HCT116 (cell line): ENCODE measurements around the gene ERMARD. TPM values are rescaled to one million over a fixed set of nuclear protein-coding genes. Genes with fewer than 3 reads are reported as not detected.

Experiments
- ATAC-seq: fragments of 200-7000 bp; cut with Tn5 transposase; 2 replicates; pipeline ENCODE4 v1.9.1; 2020; ENCODE audit warnings: mild to moderate bottlenecking, moderate library complexity
- BruUV-seq: library from RNA; stranded (reverse); fragments of 400-500 nt; replicated peaks from 2 replicates; lab custom pipeline; 2021; lab: Mats Ljungman, UMichigan
- CTCF ChIA-PET: fragments of 300-600 bp; sonication (Branson Sonifier 250); formaldehyde crosslinking; loops from one replicate; lab custom pipeline; 2021; ENCODE audit warnings: antibody characterized with exemption; lab: Charles Lee
- POLR2A ChIA-PET: fragments of 300-600, 350-600 bp; sonication (Branson Sonifier 250); formaldehyde crosslinking; loops from one replicate; lab custom pipeline; 2021; ENCODE audit warnings: antibody characterized with exemption; lab: Charles Lee
- RAD21 ChIA-PET, 2 experiments: fragments of 300-600 bp; sonication (Branson Sonifier 250); formaldehyde crosslinking; loops; one replicate each; lab custom pipeline; 2023; ENCODE audit warnings: low total read pairs in 2 of 2; ENCODE audit not compliant: uncharacterized antibody in 2 of 2, unreplicated experiment in 2 of 2, low non-redundant PET in 1 of 2; lab: Charles Lee
- DNase-seq: peaks from one replicate; pipeline ENCODE4 v3.0.0-alpha.2; 2010; ENCODE audit warnings: low read depth, low spot score
- H2AFZ ChIP-seq: fragments of 200-600 bp; shearing (Covaris generic), sonication (generic); 2 replicates; pipeline ENCODE4 v1.6.1; 2017; ENCODE audit warnings: low read depth, mixed run types, mixed read lengths, antibody characterized with exemption, low read length; ENCODE audit not compliant: poor library complexity, severe bottlenecking
- H3K27ac ChIP-seq: 2 replicates; pipeline ENCODE4 v1.5.1; 2012; ENCODE audit warnings: low read depth, low read length
- H3K27me3 ChIP-seq: fragments of 200-600 bp; sonication (generic); 2 replicates; pipeline ENCODE4 v1.6.1; 2016; ENCODE audit warnings: mixed run types, low read length, mixed read lengths; ENCODE audit not compliant: insufficient read depth
- H3K36me3 ChIP-seq, 2 experiments: fragments of 200-500 bp in 1 of 2; fragments of 200-600 bp in 1 of 2; sonication (Bioruptor generic) in 1 of 2; sonication (generic) in 1 of 2; 2 replicates each; pipeline versions ENCODE4 v1.5.1 to v1.6.1; 2014 to 2016; ENCODE audit warnings: low read length in 2 of 2, inconsistent platforms in 1 of 2, mixed read lengths in 1 of 2, mixed run types in 1 of 2; ENCODE audit not compliant: insufficient read depth in 2 of 2, control insufficient read depth in 1 of 2
- H3K4me1 ChIP-seq, 2 experiments: fragments of 200-600 bp in 1 of 2; sonication (generic) in 1 of 2; 2 replicates each; pipeline versions ENCODE4 v1.5.1 to v1.6.1; 2012 to 2017; ENCODE audit warnings: low read length in 2 of 2, inconsistent platforms in 1 of 2, mild to moderate bottlenecking in 1 of 2, mixed read lengths in 1 of 2, mixed run types in 1 of 2, moderate library complexity in 1 of 2; ENCODE audit not compliant: insufficient read depth in 2 of 2, control insufficient read depth in 1 of 2
- H3K4me2 ChIP-seq: fragments of 200-600 bp; sonication (generic); 2 replicates; pipeline ENCODE4 v1.6.1; 2017; ENCODE audit warnings: mixed run types, low read length, mixed read lengths
- H3K4me3 ChIP-seq, 2 experiments: fragments of 200-600 bp in 1 of 2; sonication (generic) in 1 of 2; replicated peaks in 1 of 2; 2 replicates each; pipeline ENCODE4 v1.5.1; 2011 to 2016; ENCODE audit warnings: low read length in 2 of 2, control low read depth in 1 of 2, low read depth in 1 of 2, mild to moderate bottlenecking in 1 of 2, mixed read lengths in 1 of 2, mixed run types in 1 of 2
- H3K79me2 ChIP-seq: fragments of 200-600 bp; sonication (generic); 2 replicates; pipeline ENCODE4 v1.6.1; 2017; ENCODE audit warnings: mild to moderate bottlenecking, mixed run types, low read length, moderate library complexity, mixed read lengths; ENCODE audit not compliant: insufficient read depth
- H3K9ac ChIP-seq: fragments of 200-600 bp; sonication (generic); 2 replicates; pipeline ENCODE4 v1.6.1; 2016; ENCODE audit warnings: low read length, mixed read lengths
- H3K9me2 ChIP-seq: fragments of 200-600 bp; sonication (generic), shearing (Covaris generic); 2 replicates; pipeline ENCODE4 v1.6.1; 2017; ENCODE audit warnings: mixed run types, mild to moderate bottlenecking, moderate library complexity; ENCODE audit not compliant: insufficient read depth
- H3K9me3 ChIP-seq, 2 experiments: fragments of 200-500 bp in 1 of 2; fragments of 200-600 bp in 1 of 2; sonication (Bioruptor generic) in 1 of 2; sonication (generic) in 1 of 2; 2 replicates each; pipeline ENCODE4 v1.6.1; 2014 to 2017; ENCODE audit warnings: low read length in 2 of 2, mixed read lengths in 2 of 2, inconsistent platforms in 1 of 2, low read depth in 1 of 2, mild to moderate bottlenecking in 1 of 2, mixed run types in 1 of 2, moderate library complexity in 1 of 2; ENCODE audit not compliant: control insufficient read depth in 1 of 2, insufficient read depth in 1 of 2
- H4K20me1 ChIP-seq: fragments of 200-600 bp; sonication (generic), shearing (Covaris generic); 2 replicates; pipeline ENCODE4 v1.6.1; 2017; ENCODE audit warnings: mixed run types, mild to moderate bottlenecking, moderate library complexity; ENCODE audit not compliant: insufficient read depth
- CEBPB ChIP-seq: IDR thresholded peaks from 2 replicates; pipeline ENCODE4 v1.6.1; 2012; ENCODE audit warnings: low read depth
- CTCF ChIP-seq, 3 experiments: fragments of 200-600 bp in 1 of 3; sonication (generic) in 1 of 3; IDR thresholded peaks in 2 of 3; conservative IDR thresholded peaks in 1 of 3; 2 replicates each; pipeline ENCODE4 v1.5.1; 2012 to 2017; ENCODE audit warnings: low read depth in 2 of 3, low read length in 2 of 3, antibody characterized with exemption in 1 of 3, borderline replicate concordance in 1 of 3, control low read depth in 1 of 3, mild to moderate bottlenecking in 1 of 3, mixed read lengths in 1 of 3, mixed run types in 1 of 3, moderate library complexity in 1 of 3; ENCODE audit not compliant: insufficient read depth in 1 of 3
- EGR1 ChIP-seq: IDR thresholded peaks from 2 replicates; pipeline ENCODE4 v1.6.1; 2012; ENCODE audit warnings: low read depth
- EZH2 ChIP-seq: fragments of 200-600 bp; sonication (generic); IDR thresholded peaks from 2 replicates; pipeline ENCODE4 v1.6.1; 2017; ENCODE audit warnings: antibody characterized with exemption, mixed run types
- EZH2phosphoT487 ChIP-seq: fragments of 200-600 bp; IDR thresholded peaks from 2 replicates; pipeline ENCODE4 v1.6.1; 2018; ENCODE audit warnings: antibody characterized with exemption, borderline replicate concordance
- JUND ChIP-seq: IDR thresholded peaks from 2 replicates; pipeline ENCODE4 v1.6.1; 2012
- RAD21 ChIP-seq: IDR thresholded peaks from 2 replicates; pipeline ENCODE4 v1.6.1; 2012; ENCODE audit warnings: low read depth, mild to moderate bottlenecking
- SIN3A ChIP-seq: IDR thresholded peaks from 2 replicates; pipeline ENCODE4 v1.6.1; 2012; ENCODE audit warnings: low read depth
- SP1 ChIP-seq: IDR thresholded peaks from 2 replicates; pipeline ENCODE4 v1.6.1; 2012; ENCODE audit warnings: low read depth
- intact Hi-C: fragments of 100-400 bp; cut with micrococcal nuclease; formaldehyde crosslinking; loops from 2 replicates; pipeline ENCODE4 v1.10.0; 2022
- total RNA-seq: library from RNA; stranded (reverse); gene quantifications from one replicate; pipeline ENCODE4 v1.2.1, GENCODE V29; 2021; ENCODE audit not compliant: unreplicated experiment

The ERMARD gene
- total RNA-seq, 1 experiment from 2014 or later, result 24.7 TPM

- no peak for TF ChIP-seq SP1
- no peak for TF ChIP-seq RAD21
- TF ChIP-seq EZH2phosphoT487, result no peak
- no peak for TF ChIP-seq EZH2
- TF ChIP-seq CTCF (IDR thresholded peaks at IDR 0.05 in 2 of 3, conservative IDR thresholded peaks at IDR 0.05 in 1 of 3; ENCODE audit: borderline replicate concordance in 1 of 3, insufficient read depth in 1 of 3, low read depth in 2 of 3, low read length in 2 of 3), result no peak
- no peak for TF ChIP-seq SIN3A
- no peak for TF ChIP-seq CEBPB
- no peak for TF ChIP-seq EGR1
- TF ChIP-seq JUND, result no peak
- intact Hi-C loops, result no loop called here
- no peak overlapping the region for H2AFZ ChIP-seq
- H4K20me1 ChIP-seq, result no peaks in the 10 kb centered on the region
- CTCF ChIA-PET, result no interaction called here
- H3K4me3 ChIP-seq, result no peak overlapping the region
- RAD21 ChIA-PET, result no interaction called here
- H3K9me3 ChIP-seq, result no peaks in the 10 kb centered on the region
- POLR2A ChIA-PET, result no interaction called here
- no peaks in the 10 kb centered on the region for H3K36me3 ChIP-seq
- H3K4me2 ChIP-seq, result no peak overlapping the region
- no peaks in the 10 kb centered on the region for H3K9me2 ChIP-seq
- BruUV-seq, result no TSS peak
- no peaks in the 10 kb centered on the region for H3K27me3 ChIP-seq
- ATAC-seq, result no peak
- no peaks in the 10 kb centered on the region for H3K4me1 ChIP-seq
- no peak overlapping the region for H3K9ac ChIP-seq
- H3K79me2 ChIP-seq, result no peaks in the 10 kb centered on the region
- no peak for DNase-seq
- H3K27ac ChIP-seq, result no peak overlapping the region
Measured at GRCh38 chr6:169738204-169738975, 13.0 kb upstream of the ERMARD start.
